ENCODE measurements around the gene PBRM1.

Gene PBRM1

DNA sequence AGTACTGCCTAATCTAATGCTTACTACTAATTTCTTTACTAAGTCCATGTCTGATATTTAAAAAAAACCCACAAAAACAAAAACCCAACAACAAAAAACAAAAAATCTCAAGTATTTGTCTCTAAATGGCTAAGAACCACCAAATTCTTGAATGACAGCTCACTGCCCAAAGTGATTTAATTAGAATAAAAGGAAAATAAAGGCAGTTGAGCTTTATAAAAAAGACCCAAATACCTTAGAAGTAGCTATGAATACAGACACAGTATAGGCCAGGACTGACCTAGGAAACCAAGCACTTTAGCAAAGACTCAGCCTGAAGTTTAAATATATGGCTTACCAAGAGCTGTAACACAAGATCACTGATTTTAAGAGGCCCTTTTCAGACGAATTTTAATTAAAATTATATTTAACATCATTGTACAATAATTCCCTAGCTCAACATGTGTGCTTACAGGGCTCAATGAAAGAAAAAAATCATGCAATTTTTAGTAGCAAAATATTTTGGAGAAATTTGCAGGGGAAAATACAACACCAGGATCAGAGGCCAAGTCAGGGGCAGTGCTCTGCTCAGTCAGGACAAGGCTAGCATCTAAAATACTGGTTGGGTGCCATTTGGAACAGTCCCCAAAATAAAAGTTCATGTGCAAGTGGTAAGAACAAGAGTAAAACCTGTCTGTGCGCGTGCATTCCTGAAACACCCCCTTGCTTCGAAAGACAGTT lies 124.5 kb downstream of the PBRM1 start:
- FAIRE-seq (peak; percentile 24), DNase-seq (ENCODE audit: insufficient read length) (no peak)
- TF ChIP-seq TAF1 (IDR thresholded peaks at IDR 0.05; ENCODE audit: borderline replicate concordance, low read depth, low read length) = no peak
- TF ChIP-seq POLR2A (IDR thresholded peaks at IDR 0.05; ENCODE audit: low read depth, low read length) = no peak
- TF ChIP-seq POLR2AphosphoS5 (IDR thresholded peaks at IDR 0.05; ENCODE audit: low read depth, low read length) = no peak

DNA sequence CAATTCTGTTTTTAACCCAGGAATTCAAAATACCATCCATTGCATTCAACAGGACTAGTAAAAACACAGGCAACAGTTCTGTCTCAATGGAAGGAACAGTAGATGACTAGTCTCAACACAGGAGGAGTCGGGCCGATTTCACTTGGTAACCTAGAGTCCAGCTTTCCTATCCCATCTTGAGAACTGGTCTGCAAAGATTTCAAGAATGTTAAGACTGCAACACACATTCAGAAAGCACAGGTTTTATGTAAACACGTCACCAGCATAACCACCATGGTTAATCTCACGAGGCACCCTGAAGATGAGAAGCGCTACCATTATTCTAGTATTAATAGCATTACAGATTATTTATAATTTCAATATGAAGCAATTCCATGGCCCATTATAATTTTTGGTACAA lies 127.3 kb downstream of the PBRM1 start:
- DNase-seq (ENCODE audit: insufficient read length) (no peak), FAIRE-seq (no peak)
- TF ChIP-seq TAF1 (IDR thresholded peaks at IDR 0.05; ENCODE audit: borderline replicate concordance, low read depth, low read length) (no peak), POLR2A (IDR thresholded peaks at IDR 0.05; ENCODE audit: low read depth, low read length) (no peak), POLR2AphosphoS5 (IDR thresholded peaks at IDR 0.05; ENCODE audit: low read depth, low read length) (no peak)

DNA sequence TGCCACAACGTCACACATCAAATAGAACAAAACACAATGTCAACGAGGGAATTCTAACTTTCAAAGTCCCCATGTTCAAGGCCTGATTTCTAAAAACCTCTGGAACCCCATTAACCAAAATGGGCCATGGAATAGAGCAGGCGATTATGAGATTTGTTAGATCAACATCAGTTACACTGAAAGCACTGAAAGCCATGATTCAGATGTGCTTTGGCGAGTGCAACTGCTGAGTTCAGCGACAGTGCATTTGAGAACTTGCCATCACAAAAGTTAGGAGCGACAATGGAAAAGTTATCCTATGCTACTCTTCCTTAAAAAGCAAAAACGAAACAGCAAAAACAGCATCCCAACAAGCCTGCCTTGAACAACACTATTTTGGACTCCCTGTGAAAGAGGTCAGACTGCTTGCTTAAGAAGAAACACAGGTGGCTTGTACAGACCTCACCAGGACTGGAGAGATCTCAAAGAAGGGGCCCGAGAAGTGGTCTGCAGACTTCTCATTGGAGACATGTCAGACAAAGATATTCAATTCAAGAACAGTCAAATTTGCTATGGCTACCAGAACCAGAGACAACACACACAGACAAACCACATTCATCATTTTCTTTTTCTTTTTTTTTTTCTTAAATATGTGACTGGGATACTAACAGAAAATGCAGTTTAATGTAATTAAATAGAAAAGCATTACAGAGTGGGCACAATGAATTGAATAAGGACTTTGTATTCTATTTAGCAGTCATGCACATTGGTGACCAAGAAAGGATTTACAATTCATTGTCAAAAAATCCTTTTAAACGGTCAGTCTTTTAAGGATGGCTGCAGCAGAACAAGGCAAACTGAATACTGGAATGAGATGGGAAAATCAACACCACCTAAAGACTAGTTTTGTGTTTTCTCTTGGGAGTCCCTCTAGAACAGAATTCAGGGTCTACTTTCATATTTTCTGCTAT lies 128.4 kb downstream of the PBRM1 start:
- no peak for TF ChIP-seq TAF1 (IDR thresholded peaks at IDR 0.05; ENCODE audit: borderline replicate concordance, low read depth, low read length)
- no peak for TF ChIP-seq POLR2AphosphoS5 (IDR thresholded peaks at IDR 0.05; ENCODE audit: low read depth, low read length)
- no peak for TF ChIP-seq POLR2A (IDR thresholded peaks at IDR 0.05; ENCODE audit: low read depth, low read length)
- FAIRE-seq (no peak), DNase-seq (ENCODE audit: insufficient read length) (no peak)

DNA sequence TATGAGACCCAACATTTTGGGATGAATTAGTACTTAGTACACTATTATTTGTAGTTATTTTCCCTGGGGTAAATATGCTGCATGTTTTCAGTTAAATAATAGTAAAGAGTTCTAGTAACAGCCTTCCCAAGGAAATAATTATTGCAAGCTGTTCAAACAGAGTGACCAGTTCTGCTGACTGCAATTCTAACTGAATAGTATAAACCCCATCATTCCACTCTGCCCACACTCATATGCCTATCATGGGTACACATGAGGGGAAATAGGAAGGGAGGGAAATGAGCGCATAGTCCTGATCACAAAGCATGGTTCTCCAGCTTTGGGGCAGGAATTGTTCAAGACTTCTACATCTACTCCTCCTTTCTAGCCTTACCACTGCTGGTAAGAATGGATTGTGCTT lies 130.7 kb downstream of the PBRM1 start:
- no peak for TF ChIP-seq POLR2A (IDR thresholded peaks at IDR 0.05; ENCODE audit: low read depth, low read length)
- no peak for TF ChIP-seq POLR2AphosphoS5 (IDR thresholded peaks at IDR 0.05; ENCODE audit: low read depth, low read length)
- TF ChIP-seq TAF1 (IDR thresholded peaks at IDR 0.05; ENCODE audit: borderline replicate concordance, low read depth, low read length) = no peak
- DNase-seq (ENCODE audit: insufficient read length) (no peak), FAIRE-seq (no peak)

DNA sequence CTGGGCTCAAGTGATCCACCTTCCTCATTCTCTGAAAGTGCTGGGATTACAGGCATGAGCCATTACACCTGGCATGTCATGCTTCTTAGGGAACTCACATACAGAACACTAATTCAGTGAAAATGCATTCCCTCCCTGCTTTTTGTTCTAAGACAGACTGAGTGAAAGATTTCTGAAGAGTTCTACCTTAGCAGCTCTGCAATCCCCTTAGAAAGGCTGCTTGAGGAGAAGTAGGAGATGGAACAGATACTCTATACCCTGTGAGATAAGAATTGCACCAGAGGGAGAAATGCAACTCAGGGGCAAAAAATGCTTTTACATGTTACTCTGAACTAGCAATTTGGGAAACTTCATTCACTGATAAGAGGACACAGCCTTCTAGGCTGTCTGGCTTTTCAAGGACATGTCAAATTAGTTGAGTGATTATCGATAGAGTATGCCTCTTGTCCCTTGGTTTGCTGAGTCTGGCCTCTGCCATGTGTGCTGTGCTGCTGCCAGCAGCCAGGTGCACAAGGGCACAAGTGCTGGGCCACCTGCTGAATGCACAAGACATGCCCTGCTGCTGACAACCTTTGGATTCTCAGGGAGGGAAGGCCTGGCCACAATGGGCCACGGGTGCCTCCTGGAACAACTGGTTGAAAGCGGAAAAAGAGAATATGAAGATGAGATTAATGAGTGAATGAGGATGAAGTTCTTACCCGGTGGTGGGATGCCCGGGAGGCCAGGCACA lies 131.5 kb downstream of the PBRM1 start:
- no peak for DNase-seq (ENCODE audit: insufficient read length)
- no peak for TF ChIP-seq POLR2A (IDR thresholded peaks at IDR 0.05; ENCODE audit: low read depth, low read length)
- no peak for TF ChIP-seq TAF1 (IDR thresholded peaks at IDR 0.05; ENCODE audit: borderline replicate concordance, low read depth, low read length)
- TF ChIP-seq POLR2AphosphoS5 (IDR thresholded peaks at IDR 0.05; ENCODE audit: low read depth, low read length) = no peak
- no peak for FAIRE-seq

DNA sequence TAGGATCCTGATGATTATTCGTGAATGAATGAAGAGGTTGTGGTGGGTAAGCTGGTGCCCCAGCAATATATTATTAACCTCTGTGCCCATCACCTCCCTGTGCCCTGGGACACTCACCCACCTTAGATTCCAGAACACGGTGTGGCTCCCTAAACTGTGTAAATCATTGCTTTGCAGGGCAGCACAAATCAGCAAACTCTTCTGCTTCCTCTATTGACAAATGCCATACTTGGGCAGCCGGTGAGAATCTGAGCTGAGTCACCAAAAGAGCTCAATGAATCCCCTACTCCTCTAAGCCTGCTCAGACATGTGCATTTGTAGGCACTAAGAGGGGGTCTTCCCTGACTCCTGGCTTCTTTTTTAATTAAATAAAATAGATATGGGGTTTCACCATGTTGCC lies 133.6 kb downstream of the PBRM1 start:
- TF ChIP-seq POLR2AphosphoS5 (IDR thresholded peaks at IDR 0.05; ENCODE audit: low read depth, low read length) (no peak), TAF1 (IDR thresholded peaks at IDR 0.05; ENCODE audit: borderline replicate concordance, low read depth, low read length) (no peak), POLR2A (IDR thresholded peaks at IDR 0.05; ENCODE audit: low read depth, low read length) (no peak)
- FAIRE-seq (no peak), DNase-seq (ENCODE audit: insufficient read length) (no peak)

DNA sequence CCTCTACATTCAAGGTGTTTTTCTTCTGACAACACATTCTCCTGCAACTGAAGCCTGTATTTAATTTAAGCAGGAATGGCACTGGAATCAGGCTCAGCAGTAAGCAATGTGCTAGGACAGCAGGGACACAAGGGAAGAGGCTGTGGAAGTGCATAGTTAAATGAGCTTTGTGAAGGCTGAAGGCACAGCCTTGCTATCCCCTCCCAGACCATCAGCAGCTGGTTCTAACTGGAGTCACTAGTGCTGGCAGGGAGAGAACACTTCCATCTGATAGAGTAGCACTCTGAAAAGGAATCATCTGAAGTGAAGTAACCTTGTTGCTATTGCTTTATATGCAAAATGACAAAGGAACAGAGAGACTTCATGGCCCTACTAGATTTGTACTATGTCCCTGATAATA lies 134.6 kb downstream of the PBRM1 start:
- no peak for TF ChIP-seq POLR2AphosphoS5 (IDR thresholded peaks at IDR 0.05; ENCODE audit: low read depth, low read length)
- TF ChIP-seq TAF1 (IDR thresholded peaks at IDR 0.05; ENCODE audit: borderline replicate concordance, low read depth, low read length) = no peak
- TF ChIP-seq POLR2A (IDR thresholded peaks at IDR 0.05; ENCODE audit: low read depth, low read length) = no peak
- FAIRE-seq = no peak
- DNase-seq (ENCODE audit: insufficient read length) = no peak

DNA sequence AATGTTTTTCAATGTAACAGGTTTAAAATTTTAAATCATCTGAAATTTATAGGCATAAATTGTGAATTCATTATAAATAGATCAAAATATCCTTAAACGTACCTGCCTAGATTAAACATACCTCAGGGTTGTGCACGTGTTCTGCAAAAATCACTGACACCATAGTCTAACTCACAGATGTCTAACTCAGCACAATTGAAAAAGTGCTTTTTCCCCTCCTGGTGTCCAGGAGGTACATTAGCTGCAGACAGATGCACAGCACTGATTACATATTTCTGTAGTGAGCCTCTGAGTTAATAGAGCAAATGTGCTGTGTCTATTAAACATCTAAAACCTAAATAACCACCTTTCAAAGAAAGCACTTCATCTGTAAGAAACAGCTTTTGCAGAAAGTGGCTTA lies 138.6 kb downstream of the PBRM1 start:
- no peak for FAIRE-seq
- no peak for TF ChIP-seq TAF1 (IDR thresholded peaks at IDR 0.05; ENCODE audit: borderline replicate concordance, low read depth, low read length)
- no peak for TF ChIP-seq POLR2AphosphoS5 (IDR thresholded peaks at IDR 0.05; ENCODE audit: low read depth, low read length)
- no peak for TF ChIP-seq POLR2A (IDR thresholded peaks at IDR 0.05; ENCODE audit: low read depth, low read length)
- no peak for DNase-seq (ENCODE audit: insufficient read length)

DNA sequence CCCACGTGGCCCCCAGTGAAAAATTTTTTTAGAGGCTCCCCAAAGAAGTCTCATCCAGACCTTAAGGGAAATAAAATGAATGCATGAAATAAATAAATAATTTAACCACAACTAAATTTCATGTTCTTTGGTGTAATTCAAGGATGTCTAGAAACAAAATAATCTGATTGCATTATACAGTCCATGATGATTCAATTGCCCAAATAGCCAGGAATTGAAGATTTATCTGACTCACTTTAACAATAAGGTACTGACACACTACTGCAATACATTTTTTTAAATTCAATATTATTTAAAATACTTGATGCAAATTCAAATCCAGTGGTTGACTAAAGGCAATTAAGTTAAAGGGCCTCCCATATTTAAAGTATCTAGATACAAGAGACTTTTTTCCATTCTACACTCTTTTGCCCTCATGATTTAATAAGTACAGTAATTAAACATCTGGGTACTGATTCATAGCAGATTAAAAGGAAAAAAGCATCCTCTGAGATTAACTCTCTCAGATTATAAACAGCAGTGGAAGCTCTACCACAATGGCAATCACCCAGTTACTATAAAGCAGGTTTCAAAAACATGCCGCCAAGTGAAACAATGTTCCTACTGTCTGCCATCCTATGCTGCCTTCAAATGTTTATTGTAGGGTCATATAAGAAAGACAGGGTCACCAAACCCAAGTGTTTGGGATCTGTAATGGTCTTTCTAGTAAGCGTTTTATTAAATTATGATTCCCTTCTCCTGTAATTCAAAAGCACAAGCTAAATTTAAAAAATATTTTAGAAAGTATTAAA lies 139.4 kb downstream of the PBRM1 start:
- FAIRE-seq (no peak), DNase-seq (ENCODE audit: insufficient read length) (no peak)
- TF ChIP-seq POLR2A (IDR thresholded peaks at IDR 0.05; ENCODE audit: low read depth, low read length) = no peak
- no peak for TF ChIP-seq POLR2AphosphoS5 (IDR thresholded peaks at IDR 0.05; ENCODE audit: low read depth, low read length)
- no peak for TF ChIP-seq TAF1 (IDR thresholded peaks at IDR 0.05; ENCODE audit: borderline replicate concordance, low read depth, low read length)

DNA sequence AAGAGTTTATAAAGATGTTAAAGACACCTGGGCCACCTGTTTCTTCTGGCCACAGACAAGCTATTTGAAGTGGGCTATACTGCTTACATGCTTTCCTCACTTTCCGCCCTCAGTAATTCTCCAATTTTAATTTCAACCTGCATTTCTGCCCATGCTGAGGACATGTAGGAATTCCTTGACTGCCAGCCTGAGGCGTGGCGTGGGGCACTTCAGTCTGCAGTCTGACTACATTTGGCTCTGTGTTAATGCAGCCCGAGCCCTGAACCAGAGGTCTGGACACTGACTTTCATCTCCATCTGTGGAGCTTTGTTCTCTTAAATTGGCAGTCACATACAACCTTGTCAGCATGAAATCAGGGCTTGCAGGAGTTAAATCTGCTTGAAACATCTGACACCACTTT lies 140.8 kb downstream of the PBRM1 start:
- no peak for TF ChIP-seq TAF1 (IDR thresholded peaks at IDR 0.05; ENCODE audit: borderline replicate concordance, low read depth, low read length)
- TF ChIP-seq POLR2A (IDR thresholded peaks at IDR 0.05; ENCODE audit: low read depth, low read length) = no peak
- no peak for TF ChIP-seq POLR2AphosphoS5 (IDR thresholded peaks at IDR 0.05; ENCODE audit: low read depth, low read length)
- DNase-seq (ENCODE audit: insufficient read length) (no peak), FAIRE-seq (no peak)
